ENCODE measurements around the gene HECTD4. TPM values are rescaled to one million over a fixed set of nuclear protein-coding genes. Genes with fewer than 3 reads are reported as not detected.

Gene HECTD4
- total RNA-seq, 1 experiment from 2014 or later = 24.6 TPM

DNA sequence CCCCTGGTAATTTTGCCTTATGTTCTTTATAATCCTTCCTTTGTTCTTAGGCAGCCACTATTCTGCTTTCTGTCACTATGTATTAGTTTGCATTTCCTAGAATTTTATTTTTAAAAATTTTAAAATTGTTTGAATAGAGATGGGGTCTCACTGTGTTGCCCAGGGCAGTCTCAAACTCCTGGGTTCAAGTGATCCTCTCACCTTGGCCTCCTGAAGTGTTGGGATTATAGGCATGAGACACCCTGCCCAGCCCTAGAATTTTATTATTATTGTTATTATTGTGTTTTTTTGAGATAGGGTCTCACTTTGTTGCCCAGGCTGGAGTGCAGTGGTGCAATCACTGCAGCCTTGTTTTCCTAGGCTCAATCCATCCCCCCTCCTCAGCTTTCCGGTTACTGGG, 39.1 kb upstream of the HECTD4 start:
- no peak for TF ChIP-seq EZH2phosphoT487 (IDR thresholded peaks at IDR 0.05; ENCODE audit: borderline replicate concordance, low read length)
- TF ChIP-seq, protein P1, sequence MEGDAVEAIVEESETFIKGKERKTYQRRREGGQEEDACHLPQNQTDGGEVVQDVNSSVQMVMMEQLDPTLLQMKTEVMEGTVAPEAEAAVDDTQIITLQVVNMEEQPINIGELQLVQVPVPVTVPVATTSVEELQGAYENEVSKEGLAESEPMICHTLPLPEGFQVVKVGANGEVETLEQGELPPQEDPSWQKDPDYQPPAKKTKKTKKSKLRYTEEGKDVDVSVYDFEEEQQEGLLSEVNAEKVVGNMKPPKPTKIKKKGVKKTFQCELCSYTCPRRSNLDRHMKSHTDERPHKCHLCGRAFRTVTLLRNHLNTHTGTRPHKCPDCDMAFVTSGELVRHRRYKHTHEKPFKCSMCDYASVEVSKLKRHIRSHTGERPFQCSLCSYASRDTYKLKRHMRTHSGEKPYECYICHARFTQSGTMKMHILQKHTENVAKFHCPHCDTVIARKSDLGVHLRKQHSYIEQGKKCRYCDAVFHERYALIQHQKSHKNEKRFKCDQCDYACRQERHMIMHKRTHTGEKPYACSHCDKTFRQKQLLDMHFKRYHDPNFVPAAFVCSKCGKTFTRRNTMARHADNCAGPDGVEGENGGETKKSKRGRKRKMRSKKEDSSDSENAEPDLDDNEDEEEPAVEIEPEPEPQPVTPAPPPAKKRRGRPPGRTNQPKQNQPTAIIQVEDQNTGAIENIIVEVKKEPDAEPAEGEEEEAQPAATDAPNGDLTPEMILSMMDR (conservative IDR thresholded peaks at IDR 0.05; ENCODE audit: low read depth, low read length) = no peak
- no peak for TF ChIP-seq EZH2 (IDR thresholded peaks at IDR 0.05; ENCODE audit: low read length, unreplicated experiment)
- intact Hi-C loops (cut with micrococcal nuclease) = no loop called here
- Histone ChIP-seq H3F3A (ENCODE audit: low read length, unreplicated experiment) (no peaks in the 10 kb centered on the region), H4K20me1 (ENCODE audit: low read length) (peaks cover 43% of the 10 kb centered on the region), H3K4me3 (ENCODE audit: low read length) (no peak overlapping the region), H3K27ac (ENCODE audit: low read length) (no peak overlapping the region), H3K4me2 (ENCODE audit: low read length) (peak overlapping the region; percentile 83; the same call in 1 of the 2 replicates), H3K9ac (ENCODE audit: low read length) (no peak overlapping the region), H3K27me3 (ENCODE audit: low read length) (no peaks in the 10 kb centered on the region), H3K36me3 (ENCODE audit: low read depth, low read length) (peaks cover 14% of the 10 kb centered on the region; the same call in 1 of the 2 replicates), H3K4me1 (ENCODE audit: insufficient read depth, low read length) (peaks cover 15% of the 10 kb centered on the region), H3K79me2 (ENCODE audit: low read length) (peaks cover 81% of the 10 kb centered on the region), H3K9me3 (ENCODE audit: low read length) (no peaks in the 10 kb centered on the region), H3K9me2 (replicated peaks; ENCODE audit: low read length) (no peaks in the 10 kb centered on the region), H2AFZ (ENCODE audit: low read length) (no peak overlapping the region)
- ATAC-seq (no peak), DNase-seq (no peak)
- BruUV-seq (replicated peaks) = no TSS peak
- POLR2A ChIA-PET (ENCODE audit: unreplicated experiment) = no interaction called here
- CTCF ChIA-PET = no interaction called here

DNA sequence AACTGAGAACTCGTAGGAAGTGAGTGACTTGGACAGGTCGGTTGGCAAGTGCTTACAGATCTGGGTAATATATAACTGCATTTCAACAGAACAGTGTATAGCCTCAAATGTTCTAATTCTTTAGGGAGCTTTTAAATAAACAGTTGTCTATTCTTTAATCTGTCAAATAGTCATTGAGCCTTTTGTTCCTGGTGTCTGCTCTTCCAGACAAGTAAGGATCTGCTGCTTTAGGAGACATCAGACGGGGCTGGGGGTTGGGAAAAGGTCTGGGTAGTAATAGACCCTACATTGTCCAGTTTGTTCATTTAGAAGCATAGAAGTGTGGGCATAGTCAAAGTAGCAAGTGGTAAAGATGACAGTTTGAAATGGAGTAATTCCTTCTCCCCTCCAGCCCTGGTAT, 38.5 kb upstream of the HECTD4 start:
- Histone ChIP-seq H3K36me3 (ENCODE audit: low read depth, low read length) (peaks cover 14% of the 10 kb centered on the region; the same call in 1 of the 2 replicates), H3K27ac (ENCODE audit: low read length) (no peak overlapping the region), H2AFZ (ENCODE audit: low read length) (no peak overlapping the region), H3K9me2 (replicated peaks; ENCODE audit: low read length) (no peaks in the 10 kb centered on the region), H3K4me2 (ENCODE audit: low read length) (peak overlapping the region; percentile 83), H3K4me3 (ENCODE audit: low read length) (peak overlapping the region; percentile 6; the same call in 1 of the 2 replicates), H3F3A (ENCODE audit: low read length, unreplicated experiment) (no peaks in the 10 kb centered on the region), H3K9me3 (ENCODE audit: low read length) (no peaks in the 10 kb centered on the region), H3K9ac (ENCODE audit: low read length) (no peak overlapping the region), H3K79me2 (ENCODE audit: low read length) (peaks cover 75% of the 10 kb centered on the region), H3K27me3 (ENCODE audit: low read length) (no peaks in the 10 kb centered on the region), H4K20me1 (ENCODE audit: low read length) (peaks cover 42% of the 10 kb centered on the region), H3K4me1 (ENCODE audit: insufficient read depth, low read length) (peaks cover 15% of the 10 kb centered on the region)
- ChIA-PET POLR2A (ENCODE audit: unreplicated experiment) (no interaction called here), CTCF (no interaction called here)
- ATAC-seq (no peak), DNase-seq (no peak)
- no TSS peak for BruUV-seq (replicated peaks)
- TF ChIP-seq EZH2 (IDR thresholded peaks at IDR 0.05; ENCODE audit: low read length, unreplicated experiment) (no peak), EZH2phosphoT487 (IDR thresholded peaks at IDR 0.05; ENCODE audit: borderline replicate concordance, low read length) (no peak)
- TF ChIP-seq, protein P1 (conservative IDR thresholded peaks at IDR 0.05; ENCODE audit: low read depth, low read length) = no peak
- intact Hi-C loops (cut with micrococcal nuclease) = no loop called here

DNA sequence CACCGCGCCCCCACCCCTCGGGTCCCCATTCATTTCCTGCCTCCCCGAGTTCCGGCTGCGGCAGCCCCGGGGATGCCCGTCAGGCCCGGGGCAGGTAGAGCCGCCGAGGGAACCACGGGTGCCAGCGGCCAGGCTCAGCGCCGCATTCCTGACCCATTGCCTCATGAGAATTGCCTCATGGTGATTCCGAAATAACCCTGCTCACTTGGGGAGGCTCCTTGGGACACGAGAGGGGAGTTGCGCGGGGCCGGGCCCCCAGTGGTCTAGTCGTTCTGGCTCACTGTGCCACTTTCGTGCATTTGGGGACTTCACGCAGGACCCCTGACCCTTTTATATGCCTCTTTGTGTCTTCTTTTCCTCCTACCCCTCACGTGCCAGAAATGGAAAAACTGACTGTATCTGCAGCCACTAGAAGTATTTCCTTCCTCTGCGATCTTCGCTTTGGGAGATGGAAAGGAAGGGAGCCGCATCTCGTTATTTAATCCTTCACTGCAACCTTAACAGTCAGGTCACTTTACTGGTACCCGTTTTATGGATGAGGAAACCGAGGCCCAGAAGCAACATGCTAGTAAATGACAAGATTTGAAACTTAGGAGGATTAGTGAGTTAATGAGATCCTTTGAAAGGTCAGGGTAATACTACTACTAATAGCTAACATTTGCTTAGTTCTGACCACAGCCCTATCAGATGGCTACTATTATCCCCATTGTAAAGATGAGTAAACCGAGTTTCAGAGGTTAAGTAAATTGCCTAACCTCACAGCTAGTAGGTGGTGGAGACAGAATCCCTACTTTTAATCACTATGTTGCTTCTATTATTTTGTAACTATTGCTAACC, 37.3 kb upstream of the HECTD4 start:
- ATAC-seq (peak; percentile 68), DNase-seq (peak; percentile 79)
- H3K4me2 ChIP-seq (ENCODE audit: low read length) = peak overlapping the region; percentile 83
- H3K9me2 ChIP-seq (replicated peaks; ENCODE audit: low read length) = no peaks in the 10 kb centered on the region
- peaks cover 11% of the 10 kb centered on the region; the same call in 1 of the 2 replicates for H3K36me3 ChIP-seq (ENCODE audit: low read depth, low read length)
- TSS peak; percentile 49 for BruUV-seq (replicated peaks)
- no peaks in the 10 kb centered on the region for H3K9me3 ChIP-seq (ENCODE audit: low read length)
- ChIA-PET CTCF (no interaction called here), POLR2A (ENCODE audit: unreplicated experiment) (interaction anchor here (0.7 kb wide), 1 partner anchor 535 kb away, joined by 3 read pairs; no protein-coding TSS in a partner anchor)
- peaks cover 33% of the 10 kb centered on the region for H4K20me1 ChIP-seq (ENCODE audit: low read length)
- H3K4me3 ChIP-seq (ENCODE audit: low read length) = peak overlapping the region; percentile 100
- no peaks in the 10 kb centered on the region for H3K27me3 ChIP-seq (ENCODE audit: low read length)
- no peaks in the 10 kb centered on the region for H3F3A ChIP-seq (ENCODE audit: low read length, unreplicated experiment)
- H2AFZ ChIP-seq (ENCODE audit: low read length) = peak overlapping the region; percentile 99
- peak overlapping the region; percentile 51 for H3K27ac ChIP-seq (ENCODE audit: low read length)
- intact Hi-C loops (cut with micrococcal nuclease) = no loop called here
- H3K9ac ChIP-seq (ENCODE audit: low read length) = peak overlapping the region; percentile 97
- H3K4me1 ChIP-seq (ENCODE audit: insufficient read depth, low read length) = peaks cover 15% of the 10 kb centered on the region
- H3K79me2 ChIP-seq (ENCODE audit: low read length) = peaks cover 62% of the 10 kb centered on the region
- no peak for TF ChIP-seq EZH2phosphoT487 (IDR thresholded peaks at IDR 0.05; ENCODE audit: borderline replicate concordance, low read length)

All from PC-3 (cell line).